Epidermal melanocyte (primary cell): ENCODE data around the gene SON.
"Not testable (repeated sequence)": the region's sequence is repeated elsewhere in the genome, so short reads cannot be mapped to it uniquely, and the experiment has no call there.

ENCODE experiments used
- DNase-seq: peaks from one replicate; pipeline ENCODE4 v3.0.0; 2011; ENCODE audit warnings: low spot score; ENCODE audit not compliant: insufficient read length

Gene SON

GRCh38 chr21:33542640-33543504, at the start of gene SON:
SON (plus strand) TSS chr21:33543038; CDS start chr21:33543093, 55 bp downstream.
- DNase-seq, result peak; percentile 87

DNA sequence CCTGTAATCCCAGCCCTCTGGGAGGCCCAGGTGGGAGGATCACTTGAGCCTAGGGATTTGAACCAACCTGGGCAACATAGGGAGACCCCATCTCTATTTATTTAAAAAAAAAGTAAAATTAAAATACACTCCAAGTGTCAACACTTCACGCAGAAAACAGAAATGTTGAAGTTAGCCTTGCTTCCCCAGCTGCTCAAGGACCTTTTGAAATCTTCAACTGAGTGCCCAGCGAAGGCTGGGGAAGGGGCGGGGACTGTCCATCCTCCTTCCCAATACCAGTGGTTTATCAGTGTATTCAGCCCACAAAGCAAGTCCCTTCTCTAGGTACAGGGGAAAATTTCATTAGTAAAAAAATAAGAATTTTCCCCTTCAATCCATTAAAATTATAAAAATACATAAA, 49.1 kb upstream of the SON start:
- no peak for DNase-seq

- DNase-seq, result no peak
Measured at GRCh38 chr21:33495743-33496142, 47.1 kb upstream of the SON start.

DNA sequence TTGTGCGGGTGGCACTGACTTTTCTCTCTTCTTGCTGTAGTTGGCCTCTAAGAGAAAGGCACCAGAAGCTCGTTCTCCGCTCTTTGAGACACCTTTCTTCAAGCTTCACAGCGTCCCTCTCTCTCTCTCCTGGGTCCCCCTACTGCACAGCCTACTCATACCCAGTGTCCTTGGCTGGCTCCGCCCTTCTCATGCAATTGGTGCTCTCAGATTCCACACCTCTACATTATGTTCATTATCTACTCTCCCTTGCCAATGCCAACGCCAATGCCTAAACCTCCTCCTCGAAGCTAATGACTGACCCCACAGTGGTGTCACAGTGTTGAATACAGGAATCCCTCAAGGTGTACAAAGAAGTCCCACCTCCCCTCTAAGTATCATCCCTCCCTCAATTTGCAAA, 46.5 kb upstream of the SON start:
- DNase-seq, result no peak

- no peak for DNase-seq
Measured at GRCh38 chr21:33505833-33506232, 37.0 kb upstream of the SON start.

GRCh38 chr21:33507003-33507402, 35.8 kb upstream of the SON start:
- DNase-seq, result not testable (repeated sequence)

- no peak for DNase-seq
Measured at GRCh38 chr21:33510826-33511225, 32.0 kb upstream of the SON start.

DNA sequence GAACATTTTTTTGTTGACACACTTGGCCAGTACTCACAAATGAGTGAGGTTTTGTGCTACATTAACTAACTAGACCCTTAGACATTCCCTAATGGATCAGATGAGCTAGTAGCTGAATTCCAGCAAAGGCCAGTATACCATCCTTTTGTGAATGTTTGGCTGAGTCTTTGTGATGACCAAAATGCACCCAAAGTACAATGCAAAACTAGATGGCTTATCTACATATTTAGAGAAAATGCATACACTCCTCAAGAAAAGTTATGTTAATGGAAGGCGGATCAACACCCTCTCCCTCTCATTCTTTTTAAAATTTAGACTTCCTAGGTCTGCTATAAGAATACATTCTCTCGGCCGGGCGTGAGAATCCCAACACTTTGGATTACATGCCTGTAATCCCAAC, 31.2 kb upstream of the SON start:
- DNase-seq, result no peak

DNA sequence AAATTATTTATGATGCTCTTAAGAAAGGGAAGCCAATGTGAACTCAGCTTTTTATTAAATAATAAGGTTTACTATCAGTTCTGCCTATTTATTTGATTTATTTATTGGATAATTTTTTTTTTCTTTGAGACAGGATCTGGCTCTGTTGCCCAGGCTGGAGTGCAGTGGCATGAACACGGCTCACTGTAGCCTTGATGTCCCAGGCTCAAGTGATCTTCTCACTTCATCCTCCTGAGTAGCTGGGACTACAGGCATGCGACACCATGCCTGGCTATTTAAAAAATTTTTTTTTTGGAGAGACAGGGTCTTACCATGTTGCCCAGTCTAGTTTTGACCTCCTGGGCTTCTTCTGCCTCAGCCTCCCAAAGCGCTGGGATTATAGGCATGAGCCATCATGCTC, 30.4 kb upstream of the SON start:
- DNase-seq, result no peak

DNA sequence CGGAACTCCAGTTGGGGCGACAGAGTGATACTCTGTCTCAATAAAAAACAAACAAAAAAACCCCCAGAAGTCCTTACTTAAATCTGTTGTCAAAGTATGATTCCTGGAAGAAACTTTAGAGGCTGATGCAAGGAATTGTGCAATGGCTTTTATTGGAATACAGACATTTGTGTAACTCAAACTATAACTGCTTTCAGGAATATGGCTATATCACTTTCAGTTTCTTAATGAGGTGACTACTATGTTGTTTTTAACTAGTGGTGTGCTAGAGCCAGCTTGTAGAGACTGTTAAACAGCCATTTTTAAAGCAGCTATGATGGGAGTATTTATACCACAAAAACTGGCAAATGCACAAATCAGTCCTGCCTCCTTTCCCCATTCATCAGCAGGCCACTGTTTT, 28.6 kb upstream of the SON start:
- no peak for DNase-seq

DNA sequence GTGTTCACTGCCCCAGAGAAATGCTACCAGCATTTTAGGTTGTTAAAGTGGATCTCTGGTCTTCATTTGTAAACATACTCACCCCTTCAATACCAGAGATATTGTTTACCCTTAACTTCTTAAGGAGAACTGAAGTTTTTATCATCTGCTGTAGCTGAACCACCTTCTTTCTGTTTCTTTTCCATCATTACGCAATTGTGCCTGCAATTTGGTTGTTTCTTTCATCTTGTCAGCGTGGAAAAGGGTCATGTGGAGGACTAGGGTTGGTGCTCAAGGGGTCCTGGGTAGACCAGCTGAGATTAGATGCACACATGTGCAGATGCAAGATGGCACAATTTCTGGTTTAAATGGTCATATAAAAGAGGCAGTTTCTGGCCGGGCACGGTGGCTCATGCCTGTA, 23.9 kb upstream of the SON start:
- no peak for DNase-seq

DNA sequence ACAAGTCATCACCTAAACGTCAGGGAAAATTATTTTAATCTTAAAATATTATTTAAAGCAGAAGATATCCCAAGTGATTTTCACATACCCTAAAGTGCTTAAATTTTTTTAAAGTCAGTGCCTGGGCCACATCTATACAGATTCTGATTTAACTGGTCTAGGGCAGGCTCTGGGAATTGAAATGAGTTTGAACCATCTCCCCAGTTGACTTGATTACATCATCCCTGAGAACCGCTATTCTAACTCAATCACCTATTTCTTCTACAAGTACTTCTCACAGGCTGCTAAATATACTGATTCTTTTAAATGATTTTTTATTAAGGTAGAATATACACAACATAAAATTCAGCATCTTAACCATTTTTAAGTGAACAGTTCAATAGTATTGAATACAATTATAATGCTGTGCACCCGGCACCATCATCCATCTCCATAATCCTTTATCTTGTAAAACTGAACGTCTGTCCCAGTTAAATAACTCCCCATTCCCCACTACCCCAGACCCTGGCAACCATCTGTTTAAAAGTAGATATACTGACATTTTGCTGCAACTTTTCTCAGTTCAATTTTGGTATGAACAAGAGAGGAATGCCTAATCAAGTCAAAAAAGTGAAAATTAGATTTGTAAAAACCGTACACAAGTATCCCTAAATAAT, 20.4 kb upstream of the SON start:
- DNase-seq, result no peak

DNA sequence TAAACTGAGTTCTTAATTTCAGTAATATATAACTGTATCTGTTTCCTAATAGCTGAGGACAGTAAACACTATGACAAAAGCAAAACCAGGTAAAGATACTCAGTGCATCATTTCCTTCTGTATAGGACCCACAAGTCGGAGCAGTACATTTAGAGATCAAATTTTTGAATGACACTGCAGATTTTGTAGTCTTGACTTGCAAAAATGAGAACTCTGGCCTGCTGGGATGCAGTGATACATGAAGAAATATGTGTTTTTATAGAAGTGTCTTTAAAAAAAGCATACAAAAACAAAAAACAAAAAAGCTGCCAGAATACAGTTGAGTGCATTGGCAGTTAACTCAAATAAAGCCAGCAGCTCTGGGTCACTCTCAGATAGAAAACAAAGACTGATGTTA, 19.9 kb upstream of the SON start:
- DNase-seq, result no peak

GRCh38 chr21:33531007-33531406, 11.8 kb upstream of the SON start:
- no peak for DNase-seq

DNA sequence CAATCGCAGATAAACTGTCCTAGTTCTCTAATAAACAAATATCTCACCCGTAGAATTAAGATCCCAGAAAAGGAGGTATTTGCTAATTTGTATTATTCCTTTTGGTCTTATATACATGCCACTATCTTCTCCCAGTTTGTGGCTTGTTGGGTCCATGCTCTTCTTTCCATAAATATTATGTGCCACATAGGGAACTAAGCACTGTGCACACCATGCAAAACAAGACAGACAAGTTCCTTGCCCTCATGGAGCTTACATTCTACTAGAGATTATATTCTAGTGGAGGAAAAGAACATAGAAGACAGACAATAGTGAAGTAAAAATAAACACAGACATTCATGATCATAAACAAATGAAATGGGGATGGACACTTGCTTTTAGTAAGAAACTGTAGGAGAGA, 5.6 kb upstream of the SON start:
- no peak for DNase-seq

DNA sequence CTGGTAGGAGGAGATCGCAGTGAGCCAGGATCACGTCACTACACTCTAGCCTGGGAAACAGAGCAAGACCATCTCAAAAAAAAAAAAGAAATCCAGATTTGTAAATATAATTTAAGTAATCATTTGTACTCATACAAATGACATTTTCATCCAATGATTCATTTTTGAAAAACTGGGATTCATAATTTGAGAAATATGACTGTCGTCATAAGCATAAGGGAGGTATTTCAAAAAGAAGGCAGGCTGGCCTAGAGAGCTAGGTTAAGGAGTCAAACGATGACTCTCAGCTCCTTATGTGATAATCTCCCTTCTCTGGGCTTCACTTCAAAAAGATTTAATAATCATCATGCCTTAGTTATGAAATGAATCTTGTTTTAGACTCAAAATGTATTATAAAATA, 3.2 kb upstream of the SON start:
- no peak for DNase-seq

GRCh38 chr21:33540711-33541104, 2.1 kb upstream of the SON start:
- DNase-seq, result no peak

DNA sequence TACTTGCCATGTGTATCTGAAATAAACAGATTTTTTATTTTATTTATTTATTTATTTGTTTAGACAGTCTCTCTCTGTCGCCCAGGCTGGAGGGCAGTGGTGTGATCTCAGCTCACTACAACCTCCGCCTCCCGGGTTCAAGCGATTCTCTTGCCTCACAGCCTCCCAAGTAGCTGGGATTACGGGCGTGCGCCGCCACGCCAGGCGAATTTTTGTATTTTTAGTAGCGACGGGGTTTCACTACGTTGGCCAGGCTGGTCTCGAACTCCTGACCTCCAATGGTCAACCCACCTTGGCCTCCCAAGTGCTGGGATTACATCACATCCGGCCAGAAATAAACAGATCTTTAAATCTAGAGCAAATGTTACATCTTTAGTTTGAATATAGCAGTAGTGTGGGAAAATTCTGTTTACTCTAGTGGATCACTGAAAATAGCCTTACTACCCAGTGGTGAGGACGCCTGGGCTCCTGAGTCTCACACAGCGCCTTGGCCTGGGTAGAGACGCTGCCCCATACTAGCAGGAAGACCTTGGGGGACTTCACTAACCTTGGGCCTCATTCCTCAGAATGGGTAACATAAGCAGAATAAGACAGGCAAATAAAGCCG, 1.6 kb upstream of the SON start:
- no peak for DNase-seq

- peak; percentile 44 for DNase-seq
Measured at GRCh38 chr21:33541756-33542639, 840 bp upstream of the SON start, which contains the start of gene GART. GART (minus strand) TSS chr21:33542117; CDS start chr21:33539315, 2,802 bp downstream.

- DNase-seq, result no peak
Measured at GRCh38 chr21:33543505-33544129, 779 bp downstream of the SON start.
